HUDEP-2 (cell line): ENCODE data around the gene YBX2.

Experiments used
- DNase-seq, 76 experiments: peaks; one replicate each; lab custom pipeline; 2025; ENCODE audit not compliant: unreplicated experiment in 76 of 76; lab: John Stamatoyannopoulos, UW

YBX2 gene

GRCh38 chr17:7306911-7307685 lies 12.7 kb upstream of the YBX2 start, which contains the start of gene EIF5A:
TSS of gene EIF5A (plus strand) at chr17:7307628. CDS start at chr17:7309636, 2,008 bp downstream.
- peak; percentile 33 to 100 (median 99) for DNase-seq

GRCh38 chr17:7304179-7304578 lies 9.7 kb upstream of the YBX2 start:
- DNase-seq = no peak

DNA sequence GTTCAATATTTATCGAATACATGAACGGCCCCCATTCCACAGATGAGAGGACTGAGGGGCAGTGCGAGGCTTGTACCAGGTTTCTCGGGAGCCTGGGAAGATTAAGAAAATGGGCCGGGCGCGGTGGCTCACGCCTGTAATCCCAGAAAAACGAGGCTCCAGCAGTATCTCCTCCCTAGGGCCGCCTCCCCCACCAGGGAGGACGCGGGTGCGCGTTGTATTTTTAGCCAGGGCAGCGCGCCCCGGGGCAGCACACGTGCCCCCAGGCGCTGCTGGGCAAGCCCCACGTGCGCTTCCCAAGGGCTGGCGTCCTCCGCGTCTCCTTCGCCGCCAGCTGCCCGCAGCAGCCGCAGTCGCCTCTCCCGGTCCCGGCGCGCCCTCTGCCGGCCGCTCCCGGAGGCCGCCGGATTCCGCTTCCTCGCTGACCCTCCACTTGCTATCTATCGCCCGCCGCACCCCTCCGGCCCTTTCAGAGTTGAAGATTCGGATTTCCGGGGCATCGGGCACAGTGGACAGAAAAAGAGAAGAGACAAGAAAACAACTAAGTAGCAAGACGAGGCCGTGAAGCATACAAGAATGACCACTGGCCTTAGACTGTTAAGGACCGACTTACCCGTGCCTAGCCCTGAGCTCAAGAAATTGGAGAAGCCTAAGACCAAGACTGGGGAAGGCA lies 1.9 kb upstream of the YBX2 start:
- peak in 64 of 76 experiments; percentile 40 to 90 (median 72) for DNase-seq

DNA sequence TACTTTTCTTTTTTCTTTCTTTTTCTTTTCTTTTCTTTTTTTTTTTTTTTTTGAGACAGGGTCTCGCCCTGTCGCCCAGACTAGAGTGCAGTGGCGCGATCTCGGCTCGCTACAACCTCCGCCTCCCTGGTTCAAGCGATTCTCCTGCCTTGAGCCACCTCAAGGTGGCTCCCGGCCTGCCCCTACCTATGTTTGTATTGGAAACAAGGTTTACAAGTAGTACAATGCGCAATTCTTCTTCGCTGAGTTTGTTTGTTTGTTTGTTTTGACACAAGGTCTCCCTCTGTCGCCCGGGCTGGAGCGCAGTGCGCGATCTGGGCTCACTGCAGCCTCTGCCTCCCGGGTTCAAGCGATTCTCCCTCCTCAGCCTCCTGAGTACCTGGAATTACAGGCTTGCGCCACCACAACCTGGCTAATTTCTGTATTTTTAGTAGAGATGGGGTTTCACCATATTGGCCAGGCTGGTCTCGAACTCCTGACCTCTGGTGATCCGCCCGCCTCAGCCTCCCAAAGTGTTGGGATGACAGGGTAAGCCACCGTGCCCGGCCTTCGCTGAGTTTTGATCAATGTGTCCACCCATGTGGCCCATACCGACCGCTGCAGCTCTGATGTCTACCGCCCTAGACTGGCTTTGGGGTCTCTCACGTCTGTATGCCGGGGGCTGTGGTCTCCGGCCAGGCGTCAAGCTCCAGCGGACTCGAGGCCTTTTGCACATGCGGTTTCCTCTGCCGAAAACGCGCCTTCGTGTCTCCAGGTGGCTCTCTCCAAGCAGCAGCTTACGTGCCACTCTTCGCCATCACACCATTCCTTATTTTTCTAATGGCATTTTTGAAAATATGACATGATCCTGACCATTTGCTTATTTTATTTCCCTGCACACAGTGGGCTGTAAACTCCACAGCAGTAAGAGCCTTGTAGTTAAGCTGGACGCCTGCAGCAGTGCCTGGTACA lies 1.1 kb upstream of the YBX2 start:
- DNase-seq = peak in 12 of 76 experiments; percentile 6 to 51 (median 32)

GRCh38 chr17:7293816-7294613 lies 424 bp downstream of the YBX2 start:
- peak in 63 of 76 experiments; percentile 11 to 81 (median 61) for DNase-seq

- DNase-seq = peak in 4 of 76 experiments; percentile 14 to 44 (median 26)
Observed at GRCh38 chr17:7293159-7293558, 1.3 kb downstream of the YBX2 start.

GRCh38 chr17:7292729-7293128 lies 1.7 kb downstream of the YBX2 start:
- DNase-seq = no peak

- DNase-seq = no peak
Observed at GRCh38 chr17:7292194-7292593, 2.2 kb downstream of the YBX2 start.

DNA sequence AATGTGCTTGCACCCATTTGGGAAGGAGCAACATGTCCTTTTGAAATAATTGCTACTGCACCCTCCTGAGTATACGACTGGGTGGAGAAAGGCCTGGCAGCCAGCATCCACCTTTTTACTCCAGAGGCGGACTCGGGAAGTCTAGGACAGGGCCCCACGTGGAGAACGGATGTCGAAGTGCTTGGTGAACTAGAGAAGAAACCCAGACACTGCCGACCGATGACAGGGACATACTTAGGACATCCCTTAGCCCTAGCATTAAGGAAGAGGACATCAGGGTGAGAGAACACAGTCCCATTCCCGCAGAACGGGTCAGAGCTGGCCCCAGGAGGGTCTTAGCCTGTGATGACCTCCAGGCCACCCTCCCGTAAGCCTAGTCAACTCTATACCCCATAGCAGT lies 3.8 kb downstream of the YBX2 start:
- no peak for DNase-seq

- no peak for DNase-seq
Observed at GRCh38 chr17:7290166-7290565, 4.3 kb downstream of the YBX2 start.

DNA sequence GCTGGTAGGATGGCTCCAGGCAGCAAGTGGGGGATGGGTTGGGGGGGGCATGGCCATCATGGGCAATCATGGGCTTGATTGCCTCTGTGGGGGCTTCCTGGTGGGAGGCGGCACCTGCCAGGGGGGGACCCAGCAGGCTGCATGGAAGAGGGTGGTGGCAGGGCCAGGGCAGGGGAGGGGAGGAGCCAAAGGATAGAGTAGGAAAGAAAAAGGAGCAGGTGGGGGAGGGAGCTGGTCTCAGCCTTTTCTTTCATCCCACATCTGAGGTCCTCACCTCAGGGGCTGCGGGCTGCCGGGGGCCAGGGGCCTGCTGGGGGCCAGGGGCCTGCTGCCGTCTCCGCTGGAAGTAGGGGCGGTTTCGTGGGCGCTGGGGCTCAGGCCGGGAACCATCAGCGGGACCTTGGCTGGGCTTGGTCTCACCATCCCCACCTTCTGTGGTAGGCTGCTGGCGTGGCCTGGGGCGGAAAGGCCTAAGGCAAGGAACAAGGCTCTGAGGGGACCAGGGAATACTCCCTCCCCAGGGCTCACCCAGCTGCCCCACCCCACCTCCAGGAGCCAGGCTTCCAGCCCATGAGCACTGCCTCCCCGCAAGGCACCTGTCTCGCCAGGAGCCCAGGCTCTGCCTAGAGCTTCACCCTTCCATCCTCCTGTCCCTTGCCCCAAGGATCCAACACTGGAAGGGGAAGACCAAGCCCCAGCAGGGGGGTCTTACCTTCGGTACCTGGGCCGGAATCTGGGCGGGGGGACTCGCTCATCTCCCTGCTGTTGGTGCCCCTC lies 5.0 kb downstream of the YBX2 start:
- DNase-seq = peak in 1 of 76 experiments; percentile 11

- no peak for DNase-seq
Observed at GRCh38 chr17:7285679-7286078, 8.8 kb downstream of the YBX2 start.

- no peak for DNase-seq
Observed at GRCh38 chr17:7284911-7285310, 9.5 kb downstream of the YBX2 start.

GRCh38 chr17:7283471-7284216 lies 10.8 kb downstream of the YBX2 start:
- no peak for DNase-seq

DNA sequence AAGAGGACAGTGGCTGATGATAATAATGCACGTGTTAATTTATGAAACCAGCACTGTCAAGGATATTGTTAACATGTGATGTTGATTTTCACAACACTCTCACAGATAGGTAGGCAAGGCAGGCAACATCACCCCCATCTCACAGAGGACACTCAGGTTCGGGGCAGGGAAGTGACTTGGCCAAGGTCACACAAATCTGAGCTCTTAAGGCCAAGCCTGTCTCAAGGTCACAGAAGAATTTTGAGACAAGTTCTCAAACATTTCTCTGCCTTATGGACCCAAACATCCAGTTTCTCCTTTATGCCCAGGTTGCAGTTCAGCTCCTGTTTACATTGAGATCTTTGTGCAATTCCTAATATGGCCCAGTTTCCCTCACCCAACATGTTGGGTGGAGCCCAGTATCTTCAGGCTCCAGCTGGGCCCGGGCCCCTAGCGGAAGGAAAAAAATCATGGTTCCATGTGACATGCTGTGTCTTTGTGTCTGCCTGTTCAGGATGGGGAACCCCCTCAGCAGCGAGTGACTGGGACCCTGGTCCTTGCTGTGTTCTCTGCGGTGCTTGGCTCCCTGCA lies 11.6 kb downstream of the YBX2 start:
- peak in 62 of 76 experiments; percentile 3 to 86 (median 60) for DNase-seq

DNA sequence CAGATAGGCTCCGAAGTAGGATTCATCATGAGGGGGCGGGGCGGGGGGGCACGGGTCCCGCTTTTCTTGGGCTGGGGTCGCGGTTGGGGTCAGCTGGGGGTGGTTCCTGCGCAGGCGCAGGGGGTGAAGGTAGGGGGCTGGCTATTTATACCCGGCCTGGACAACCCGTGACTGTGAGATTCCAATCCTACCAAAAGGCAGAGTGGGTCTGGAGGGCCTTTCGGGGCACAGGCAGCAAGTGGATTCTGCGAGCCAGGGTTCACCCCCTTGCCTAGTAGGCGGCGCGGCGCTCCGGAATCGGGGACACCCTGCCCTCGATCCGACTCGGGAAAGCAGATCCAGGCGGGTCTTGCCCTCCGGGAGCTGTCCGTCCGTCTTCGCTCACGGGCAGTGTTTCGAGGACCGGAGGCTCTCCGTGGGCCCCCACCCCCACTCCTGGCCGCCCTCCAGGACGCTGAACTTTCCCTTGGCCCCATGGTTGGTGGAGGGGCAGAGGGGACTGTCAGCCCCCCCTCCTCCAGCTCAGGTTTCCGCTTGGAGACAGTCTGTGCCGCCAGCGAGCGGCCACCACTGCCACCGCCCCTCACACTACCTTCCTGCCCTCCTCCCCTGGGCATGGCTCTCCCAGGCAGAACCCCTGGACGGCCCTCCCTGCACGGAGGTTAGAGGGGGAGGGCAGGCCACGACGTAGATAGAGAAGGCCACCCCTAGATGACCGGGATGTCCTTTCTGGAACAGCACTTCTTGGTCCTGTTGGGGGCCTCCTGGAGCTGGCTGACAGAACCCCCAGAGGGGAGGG lies 12.3 kb downstream of the YBX2 start:
- peak in 32 of 76 experiments; percentile 6 to 50 (median 24) for DNase-seq
